BLaER1 treated with 17β-estradiol and CSF1 and Interleukin-3, amounts not matched to agents 10 nM and 100 nM (cell line): Measurements from ENCODE around the gene EIF4EBP2.

Experiments
- H3K27ac ChIP-seq, 11 experiments: shearing (Covaris generic); formaldehyde crosslinking; 2 replicates each; pipeline ENCODE4 v1.8.1; 2022
- H3K27me3 ChIP-seq, 11 experiments: shearing (Covaris generic); formaldehyde crosslinking; 2 replicates each; pipeline ENCODE4 v1.8.1; 2022
- H3K36me3 ChIP-seq, 11 experiments: shearing (Covaris generic); formaldehyde crosslinking; 2 replicates each; pipeline ENCODE4 v1.8.1; 2022
- H3K4me1 ChIP-seq, 10 experiments: shearing (Covaris generic); formaldehyde crosslinking; 2 replicates each; pipeline ENCODE4 v1.8.1; 2022
- H3K4me2 ChIP-seq, 11 experiments: shearing (Covaris generic); formaldehyde crosslinking; 2 replicates each; pipeline ENCODE4 v1.8.1; 2022
- H3K4me3 ChIP-seq, 10 experiments: shearing (Covaris generic); formaldehyde crosslinking; 2 replicates each; pipeline ENCODE4 v1.8.1; 2022
- H3K9ac ChIP-seq, 11 experiments: shearing (Covaris generic); formaldehyde crosslinking; 2 replicates each; pipeline ENCODE4 v1.8.1; 2022
- H3K9me3 ChIP-seq, 11 experiments: shearing (Covaris generic); formaldehyde crosslinking; replicated peaks in 1 of 11; 2 replicates each; pipeline ENCODE4 v1.8.1; 2022
- H4K20me1 ChIP-seq, 11 experiments: shearing (Covaris generic); formaldehyde crosslinking; 2 replicates each; pipeline ENCODE4 v1.8.1; 2022
- Cebpa-rat ChIP-seq, 11 experiments: shearing (Covaris generic); IDR thresholded peaks; 2 replicates each; pipeline ENCODE4 v1.8.1; 2022

The EIF4EBP2 gene

GRCh38 chr10:70432101-70432500 lies 28.2 kb downstream of the EIF4EBP2 start:
- H3K9me3 ChIP-seq, result no peaks in the 10 kb centered on the region
- H3K36me3 ChIP-seq, result peaks cover 27 to 55% (median 38%) of the 10 kb centered on the region in 11 experiments
- H3K27ac ChIP-seq, result no peak overlapping the region
- no peak overlapping the region for H3K9ac ChIP-seq
- H3K4me1 ChIP-seq, result peaks cover 26 to 40% (median 31%) of the 10 kb centered on the region in 10 experiments
- no peak overlapping the region for H3K4me3 ChIP-seq
- TF ChIP-seq Cebpa-rat (IDR thresholded peaks at IDR 0.05), result no peak
- peak overlapping the region; percentile 16 to 76 (median 62) for H3K4me2 ChIP-seq
- no peaks in the 10 kb centered on the region for H3K27me3 ChIP-seq
- peaks cover 0 to 50% (median 13%) of the 10 kb centered on the region in 11 experiments; a peak in 9 of 22 replicates for H4K20me1 ChIP-seq

GRCh38 chr10:70432561-70433263 lies 28.8 kb downstream of the EIF4EBP2 start:
- Histone ChIP-seq H3K4me3 (no peak overlapping the region), H3K4me2 (peak overlapping the region; percentile 16 to 76 (median 62)), H3K9me3 (no peaks in the 10 kb centered on the region), H3K27ac (no peak overlapping the region), H3K4me1 (peaks cover 26 to 40% (median 31%) of the 10 kb centered on the region in 10 experiments), H3K36me3 (peaks cover 21 to 49% (median 32%) of the 10 kb centered on the region in 11 experiments), H4K20me1 (peaks cover 0 to 44% (median 11%) of the 10 kb centered on the region in 11 experiments; a peak in 9 of 22 replicates), H3K9ac (peak overlapping the region in 2 of 11 experiments; percentile 3 to 8; a peak in 2 of 22 replicates), H3K27me3 (peaks cover 0 to 5% (median 0%) of the 10 kb centered on the region in 11 experiments; a peak in 2 of 22 replicates)
- TF ChIP-seq Cebpa-rat (IDR thresholded peaks at IDR 0.05), result no peak

- no peak for TF ChIP-seq Cebpa-rat (IDR thresholded peaks at IDR 0.05)
- no peaks in the 10 kb centered on the region for H3K9me3 ChIP-seq
- H3K27ac ChIP-seq, result no peak overlapping the region
- peak overlapping the region in 9 of 11 experiments; percentile 44 to 76 (median 64); a peak in 16 of 22 replicates for H3K4me2 ChIP-seq
- H3K9ac ChIP-seq, result no peak overlapping the region
- H3K4me3 ChIP-seq, result no peak overlapping the region
- peaks cover 0 to 39% (median 7%) of the 10 kb centered on the region in 11 experiments; a peak in 9 of 22 replicates for H4K20me1 ChIP-seq
- H3K27me3 ChIP-seq, result peaks cover 1 to 15% (median 6%) of the 10 kb centered on the region in 11 experiments; a peak in 20 of 22 replicates
- peaks cover 11 to 38% (median 22%) of the 10 kb centered on the region in 11 experiments for H3K36me3 ChIP-seq
- peaks cover 26 to 40% (median 31%) of the 10 kb centered on the region in 10 experiments for H3K4me1 ChIP-seq
Observed at GRCh38 chr10:70433581-70434280, 29.8 kb downstream of the EIF4EBP2 start.

- Histone ChIP-seq H4K20me1 (peaks cover 0 to 37% (median 6%) of the 10 kb centered on the region in 11 experiments; a peak in 9 of 22 replicates), H3K9me3 (peaks cover 4 to 8% (median 5%) of the 10 kb centered on the region in 11 experiments), H3K4me2 (no peak overlapping the region), H3K4me3 (no peak overlapping the region), H3K4me1 (peaks cover 23 to 37% (median 30%) of the 10 kb centered on the region in 10 experiments), H3K27ac (no peak overlapping the region), H3K9ac (no peak overlapping the region), H3K36me3 (peaks cover 0 to 21% (median 6%) of the 10 kb centered on the region in 11 experiments; a peak in 11 of 22 replicates), H3K27me3 (peaks cover 19 to 32% (median 24%) of the 10 kb centered on the region in 11 experiments)
- no peak for TF ChIP-seq Cebpa-rat (IDR thresholded peaks at IDR 0.05)
Observed at GRCh38 chr10:70435241-70436085, 31.5 kb downstream of the EIF4EBP2 start.

DNA sequence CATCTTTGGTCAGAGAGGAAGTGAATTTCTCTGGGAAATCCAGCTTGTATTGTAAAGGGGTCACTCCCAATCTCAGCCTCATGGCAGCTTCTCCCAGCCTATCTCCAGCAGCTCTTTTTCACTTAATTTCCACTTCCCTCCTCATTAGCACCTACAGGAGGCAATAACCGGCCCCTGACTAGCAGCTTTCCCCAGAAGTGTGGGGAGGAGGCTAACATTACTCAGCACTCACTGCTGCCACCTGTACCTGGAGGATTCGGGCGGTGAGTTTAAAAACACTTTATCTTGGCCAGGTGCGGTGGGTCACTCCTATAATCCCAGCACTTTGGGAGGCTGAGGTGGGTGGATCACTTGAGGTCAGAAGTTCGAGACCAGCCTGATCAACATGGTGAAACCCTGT lies 33.8 kb downstream of the EIF4EBP2 start:
- no peak overlapping the region for H3K9ac ChIP-seq
- no peak overlapping the region for H3K4me3 ChIP-seq
- peaks cover 0 to 11% (median 0%) of the 10 kb centered on the region in 11 experiments; a peak in 5 of 22 replicates for H3K36me3 ChIP-seq

GRCh38 chr10:70440296-70441160 lies 36.6 kb downstream of the EIF4EBP2 start:
- H3K9me3 ChIP-seq, result peaks cover 14 to 25% (median 18%) of the 10 kb centered on the region in 11 experiments
- no peak overlapping the region for H3K9ac ChIP-seq
- no peak for TF ChIP-seq Cebpa-rat (IDR thresholded peaks at IDR 0.05)
- no peaks in the 10 kb centered on the region for H3K4me1 ChIP-seq
- H3K4me2 ChIP-seq, result no peak overlapping the region
- H3K4me3 ChIP-seq, result no peak overlapping the region; a peak in 2 of 20 replicates
- peaks cover 0 to 6% (median 0%) of the 10 kb centered on the region in 11 experiments; a peak in 4 of 22 replicates for H3K36me3 ChIP-seq
- H3K27ac ChIP-seq, result no peak overlapping the region
- H4K20me1 ChIP-seq, result peaks cover 0 to 22% (median 0%) of the 10 kb centered on the region in 11 experiments; a peak in 5 of 22 replicates
- H3K27me3 ChIP-seq, result peaks cover 47 to 67% (median 57%) of the 10 kb centered on the region in 11 experiments

More for the DNA sequence above, 33.8 kb downstream of the EIF4EBP2 start:
- TF ChIP-seq Cebpa-rat (IDR thresholded peaks at IDR 0.05), result no peak
- peaks cover 3 to 16% (median 13%) of the 10 kb centered on the region in 10 experiments for H3K4me1 ChIP-seq
- peaks cover 41 to 55% (median 46%) of the 10 kb centered on the region in 11 experiments for H3K27me3 ChIP-seq
- H3K27ac ChIP-seq, result no peak overlapping the region
- H3K4me2 ChIP-seq, result no peak overlapping the region
- H4K20me1 ChIP-seq, result peaks cover 0 to 32% (median 0%) of the 10 kb centered on the region in 11 experiments; a peak in 8 of 22 replicates
- H3K9me3 ChIP-seq, result peaks cover 14 to 25% (median 18%) of the 10 kb centered on the region in 11 experiments

DNA sequence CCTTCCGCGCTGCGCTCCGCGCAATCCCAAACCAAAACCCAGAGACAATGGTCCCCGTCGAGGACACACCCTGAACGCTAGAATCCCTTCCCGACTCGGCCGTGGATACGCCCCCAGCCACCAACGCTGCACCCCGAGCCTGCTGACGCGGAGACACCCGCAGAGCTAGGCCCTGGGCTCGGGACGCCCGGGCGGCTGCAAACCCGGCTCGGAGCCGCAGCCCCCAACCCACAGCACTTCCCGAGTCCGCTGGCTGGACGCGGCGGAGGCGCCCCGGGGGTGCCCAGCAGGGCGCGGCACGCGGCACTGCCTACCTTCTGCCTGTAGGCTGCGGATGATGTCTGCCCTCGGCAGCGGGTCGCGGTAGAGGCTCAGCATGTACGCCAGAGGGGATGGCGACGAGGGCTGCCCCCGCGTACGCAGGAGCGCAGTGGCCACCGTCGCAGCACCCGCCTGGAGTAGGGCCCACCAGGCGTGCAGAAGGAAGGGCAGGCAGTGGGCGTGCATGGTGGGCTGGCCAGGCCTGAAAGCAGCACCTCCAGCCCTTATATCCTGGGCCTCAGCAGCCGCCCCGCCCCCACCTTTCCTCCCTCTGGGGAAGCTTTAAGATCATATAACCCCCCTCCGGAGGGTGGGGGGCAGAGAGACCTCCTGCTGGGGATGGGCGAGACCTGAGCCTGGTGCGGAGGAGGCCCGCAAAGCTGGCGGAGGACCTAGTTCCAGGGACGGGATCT lies 37.4 kb downstream of the EIF4EBP2 start, which contains the start of gene NODAL:
Gene NODAL, minus strand, starts transcription at position 521 of the 734 bp plus-strand sequence. Its CDS starts 14 bp downstream, at position 507.
- no peak within 1 kb of the TSS for H3K9ac ChIP-seq

More for the DNA sequence above, 37.4 kb downstream of the EIF4EBP2 start, which contains the start of gene NODAL:
- Histone ChIP-seq H4K20me1 (peaks cover 0 to 22% (median 0%) of the 10 kb centered on the region in 11 experiments; a peak in 4 of 22 replicates), H3K36me3 (no peaks in the 10 kb centered on the region; a peak in 1 of 22 replicates), H3K9me3 (peaks cover 14 to 25% (median 18%) of the 10 kb centered on the region in 11 experiments), H3K4me1 (no peaks in the 10 kb centered on the region), H3K27me3 (peaks cover 47 to 67% (median 57%) of the 10 kb centered on the region in 11 experiments), H3K4me2 (no peak within 1 kb of the TSS), H3K4me3 (peak within 1 kb of the TSS in 1 of 10 experiments; percentile 7; a peak in 2 of 20 replicates), H3K27ac (no peak within 1 kb of the TSS)
- no peak for TF ChIP-seq Cebpa-rat (IDR thresholded peaks at IDR 0.05)
